NCI-H146 (cell line): Measurements from ENCODE around the gene PCBP3.

Source experiments
- DNase-seq: peaks from one replicate; lab custom pipeline; 2025; lab: John Stamatoyannopoulos, UW

The PCBP3 gene

GRCh38 chr21:45753445-45753844 is 109.9 kb downstream of the PCBP3 start:
- no peak for DNase-seq

GRCh38 chr21:45756029-45756428 is 112.5 kb downstream of the PCBP3 start:
- no peak for DNase-seq

- DNase-seq, result no peak
Observed at GRCh38 chr21:45756669-45757068, 113.1 kb downstream of the PCBP3 start.

GRCh38 chr21:45761704-45762103 is 118.2 kb downstream of the PCBP3 start:
- no peak for DNase-seq

GRCh38 chr21:45763074-45763473 is 119.5 kb downstream of the PCBP3 start:
- DNase-seq, result no peak

GRCh38 chr21:45763506-45763905 is 120.0 kb downstream of the PCBP3 start:
- no peak for DNase-seq

GRCh38 chr21:45764792-45765191 is 121.3 kb downstream of the PCBP3 start:
- DNase-seq, result no peak

- DNase-seq, result no peak
Observed at GRCh38 chr21:45765375-45765774, 121.8 kb downstream of the PCBP3 start.

- DNase-seq, result no peak
Observed at GRCh38 chr21:45766055-45766454, 122.5 kb downstream of the PCBP3 start.

GRCh38 chr21:45766501-45766900 is 123.0 kb downstream of the PCBP3 start:
- no peak for DNase-seq

GRCh38 chr21:45767071-45768006 is 123.8 kb downstream of the PCBP3 start:
- DNase-seq, result no peak

GRCh38 chr21:45768011-45768739 is 124.7 kb downstream of the PCBP3 start:
- no peak for DNase-seq

GRCh38 chr21:45768740-45769048 is 125.2 kb downstream of the PCBP3 start:
- DNase-seq, result no peak

- no peak for DNase-seq
Observed at GRCh38 chr21:45769294-45769693, 125.8 kb downstream of the PCBP3 start.

- DNase-seq, result no peak
Observed at GRCh38 chr21:45769896-45770295, 126.4 kb downstream of the PCBP3 start.

- DNase-seq, result no peak
Observed at GRCh38 chr21:45772180-45772579, 128.7 kb downstream of the PCBP3 start.

GRCh38 chr21:45774291-45774690 is 130.8 kb downstream of the PCBP3 start:
- DNase-seq, result no peak

GRCh38 chr21:45776971-45777370 is 133.4 kb downstream of the PCBP3 start:
- DNase-seq, result no peak

GRCh38 chr21:45778686-45779085 is 135.2 kb downstream of the PCBP3 start:
- no peak for DNase-seq

- no peak for DNase-seq
Observed at GRCh38 chr21:45779226-45779625, 135.7 kb downstream of the PCBP3 start.

GRCh38 chr21:45780647-45781046 is 137.1 kb downstream of the PCBP3 start:
- no peak for DNase-seq

- no peak for DNase-seq
Observed at GRCh38 chr21:45781741-45782140, 138.2 kb downstream of the PCBP3 start.

GRCh38 chr21:45786660-45787059 is 143.1 kb downstream of the PCBP3 start:
- no peak for DNase-seq
